ENCODE results near the gene LHX3.

LHX3 gene

GRCh38 chr9:136192289-136193126 is 12.4 kb downstream of the LHX3 start:
- TF ChIP-seq CTCF (IDR thresholded peaks at IDR 0.05; ENCODE audit: low read depth, low read length) = no peak
- no peak for DNase-seq (ENCODE audit: extremely low read depth, low read depth)

GRCh38 chr9:136191960-136192286 is 13.0 kb downstream of the LHX3 start:
- TF ChIP-seq CTCF (IDR thresholded peaks at IDR 0.05; ENCODE audit: low read depth, low read length) = no peak
- DNase-seq (ENCODE audit: extremely low read depth, low read depth) = no peak

GRCh38 chr9:136191099-136191959 is 13.6 kb downstream of the LHX3 start:
- DNase-seq (ENCODE audit: extremely low read depth, low read depth) = no peak
- no peak for TF ChIP-seq CTCF (IDR thresholded peaks at IDR 0.05; ENCODE audit: low read depth, low read length)

GRCh38 chr9:136190656-136191055 is 14.3 kb downstream of the LHX3 start:
- no peak for TF ChIP-seq CTCF (IDR thresholded peaks at IDR 0.05; ENCODE audit: low read depth, low read length)
- no peak for DNase-seq (ENCODE audit: extremely low read depth, low read depth)

- DNase-seq (ENCODE audit: extremely low read depth, low read depth) = no peak
- no peak for TF ChIP-seq CTCF (IDR thresholded peaks at IDR 0.05; ENCODE audit: low read depth, low read length)
These were observed 14.7 kb downstream of the LHX3 start for GRCh38 chr9:136190237-136190601.

GRCh38 chr9:136189394-136190236 is 15.3 kb downstream of the LHX3 start:
- DNase-seq (ENCODE audit: extremely low read depth, low read depth) = no peak

More at GRCh38 chr9:136189394-136190236, 15.3 kb downstream of the LHX3 start:
- no peak for TF ChIP-seq CTCF (IDR thresholded peaks at IDR 0.05; ENCODE audit: low read depth, low read length)
